NT2/D1 (cell line): Measurements from ENCODE around the gene SHQ1.

Source experiments
- SUZ12 ChIP-seq: IDR thresholded peaks from 2 replicates; pipeline ENCODE4 v1.6.1; 2011; ENCODE audit not compliant: insufficient read length, insufficient read depth; ENCODE audit errors: extremely low read depth
- YY1 ChIP-seq: IDR thresholded peaks from 2 replicates; pipeline ENCODE4 v1.6.1; 2011; ENCODE audit not compliant: insufficient read length, insufficient read depth
- ZNF274 ChIP-seq: IDR thresholded peaks from 2 replicates; pipeline ENCODE4 v1.6.1; 2011; ENCODE audit warnings: mild to moderate bottlenecking, low read depth, low read length

DNA sequence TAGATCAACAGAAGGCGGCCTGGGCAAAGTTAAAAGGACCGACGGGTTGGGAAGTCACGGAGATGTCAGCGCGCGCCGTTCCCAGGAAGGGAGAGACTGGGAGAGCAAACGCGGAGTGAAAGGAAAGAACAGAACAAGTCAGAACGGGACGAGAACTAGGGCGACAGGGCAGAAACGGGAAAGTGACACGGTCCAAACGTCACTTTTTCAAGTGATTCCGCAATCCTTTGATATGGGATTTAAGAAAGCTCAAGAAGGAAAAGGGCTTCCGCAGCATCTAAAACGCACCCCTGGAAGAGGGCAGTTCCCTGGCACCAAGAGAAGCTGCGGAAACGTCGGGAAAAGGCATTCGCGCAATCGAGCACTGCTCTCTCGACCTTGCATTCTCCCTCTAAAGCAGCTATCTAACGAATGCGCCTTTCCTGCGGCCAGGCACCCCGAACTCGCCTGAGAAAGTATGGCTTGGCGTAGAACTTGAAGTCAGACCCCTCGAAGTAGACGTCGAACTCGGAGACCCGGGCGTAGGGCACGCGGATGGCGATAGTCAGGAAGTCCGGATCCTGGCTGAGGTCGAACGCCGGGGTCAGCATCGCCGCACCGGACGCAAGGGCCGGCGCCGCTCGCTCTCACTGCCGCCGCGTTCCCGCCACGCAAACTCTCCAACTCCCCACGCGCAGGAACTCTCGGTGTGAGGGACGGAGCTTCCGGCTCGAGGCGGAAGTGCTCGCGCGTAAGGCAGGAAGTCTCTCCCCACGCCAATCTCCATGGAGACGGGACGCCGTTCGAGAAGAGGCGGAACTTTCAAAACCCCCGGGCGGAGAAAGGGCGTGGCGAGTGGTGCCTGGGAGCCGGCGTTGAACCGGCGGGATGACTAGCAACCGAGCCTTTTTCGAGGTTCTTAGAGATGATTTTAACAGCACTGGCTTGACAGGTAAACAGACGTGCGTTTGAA lies at the start of gene SHQ1:
- TF ChIP-seq SUZ12 = no peak
- no peak for TF ChIP-seq ZNF274
- TF ChIP-seq YY1 = no peak
